B cell (primary cell): ENCODE measurements around the gene WDHD1.

Experiments used
- EZH2 ChIP-seq: IDR thresholded peaks from 2 replicates; pipeline ENCODE4 v1.6.1; 2012; ENCODE audit warnings: borderline replicate concordance, low read depth, mild to moderate bottlenecking, moderate library complexity, low read length; ENCODE audit not compliant: insufficient read depth, poor library complexity, severe bottlenecking
- TF ChIP-seq, protein P1 (sequence below): fragments of 200-600 bp; IDR thresholded peaks from one replicate; pipeline ENCODE4 v1.8.0; 2022; ENCODE audit warnings: antibody characterized with exemption, mild to moderate bottlenecking

DNA sequence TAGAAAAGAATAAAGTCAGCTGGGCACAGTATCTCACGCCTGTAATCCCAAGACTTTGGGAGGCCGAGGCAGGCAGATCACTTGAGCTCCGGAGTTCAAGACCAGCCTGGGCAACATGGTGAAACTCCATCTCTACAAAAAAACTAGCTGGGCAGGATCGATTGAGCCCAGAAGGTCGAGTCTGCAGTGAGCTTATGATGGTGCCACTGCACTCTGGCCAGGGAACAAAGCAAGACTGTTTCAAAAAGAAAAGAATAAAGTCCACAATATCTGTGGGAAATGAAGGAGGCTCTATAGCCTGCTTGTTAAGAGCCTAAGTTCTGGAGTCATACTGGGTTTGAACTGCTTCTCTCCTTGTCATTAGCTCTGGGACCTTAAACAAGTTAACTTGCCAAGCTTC is 32.4 kb upstream of the WDHD1 start:
- TF ChIP-seq, protein P1, sequence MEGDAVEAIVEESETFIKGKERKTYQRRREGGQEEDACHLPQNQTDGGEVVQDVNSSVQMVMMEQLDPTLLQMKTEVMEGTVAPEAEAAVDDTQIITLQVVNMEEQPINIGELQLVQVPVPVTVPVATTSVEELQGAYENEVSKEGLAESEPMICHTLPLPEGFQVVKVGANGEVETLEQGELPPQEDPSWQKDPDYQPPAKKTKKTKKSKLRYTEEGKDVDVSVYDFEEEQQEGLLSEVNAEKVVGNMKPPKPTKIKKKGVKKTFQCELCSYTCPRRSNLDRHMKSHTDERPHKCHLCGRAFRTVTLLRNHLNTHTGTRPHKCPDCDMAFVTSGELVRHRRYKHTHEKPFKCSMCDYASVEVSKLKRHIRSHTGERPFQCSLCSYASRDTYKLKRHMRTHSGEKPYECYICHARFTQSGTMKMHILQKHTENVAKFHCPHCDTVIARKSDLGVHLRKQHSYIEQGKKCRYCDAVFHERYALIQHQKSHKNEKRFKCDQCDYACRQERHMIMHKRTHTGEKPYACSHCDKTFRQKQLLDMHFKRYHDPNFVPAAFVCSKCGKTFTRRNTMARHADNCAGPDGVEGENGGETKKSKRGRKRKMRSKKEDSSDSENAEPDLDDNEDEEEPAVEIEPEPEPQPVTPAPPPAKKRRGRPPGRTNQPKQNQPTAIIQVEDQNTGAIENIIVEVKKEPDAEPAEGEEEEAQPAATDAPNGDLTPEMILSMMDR = no peak
- no peak for TF ChIP-seq EZH2
